ENCODE data around the gene ARHGEF16.

Gene ARHGEF16

DNA sequence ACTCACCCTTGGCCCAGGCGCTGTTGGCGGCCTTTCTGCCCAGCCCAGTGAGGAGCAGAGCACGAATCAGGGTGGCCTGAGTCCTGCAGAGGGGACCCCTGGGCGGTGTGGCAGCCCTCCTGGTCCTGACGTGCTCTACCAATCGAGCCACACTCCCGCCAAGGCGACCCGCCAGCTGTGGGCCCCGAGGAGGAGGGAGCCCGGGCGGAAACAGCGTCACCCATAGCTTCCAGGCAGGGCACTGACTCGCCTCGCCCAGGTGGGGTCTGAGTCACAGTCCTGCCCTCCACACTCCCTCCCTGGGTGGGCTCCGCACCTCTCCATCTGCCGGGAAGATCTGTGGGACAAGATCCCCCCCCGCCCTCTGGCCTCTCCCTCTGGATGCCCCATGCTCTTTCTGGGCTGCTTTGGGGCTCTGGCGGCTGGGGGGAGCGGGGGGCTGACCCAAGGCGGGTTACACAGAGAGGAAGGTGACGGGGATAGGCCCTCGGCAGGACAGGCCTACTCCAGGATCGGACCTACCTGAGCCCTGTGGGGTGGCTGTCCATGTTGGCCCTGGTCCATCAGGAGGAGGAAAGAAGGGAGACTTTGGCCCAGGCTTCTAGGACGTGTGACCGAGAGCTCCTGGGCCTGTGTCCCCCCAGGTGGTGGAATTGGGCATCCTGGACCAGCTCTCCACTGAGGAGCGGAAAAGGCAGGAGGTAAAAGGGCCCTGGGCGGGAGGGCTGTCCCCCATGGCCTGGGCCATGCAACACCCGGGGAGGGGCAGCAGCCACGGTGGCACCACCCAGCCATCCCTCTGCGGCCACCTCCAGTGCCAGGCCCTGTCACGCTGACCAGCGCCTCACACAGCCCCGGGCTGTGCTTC, 14.0 kb downstream of the ARHGEF16 start:
- TF ChIP-seq GATA1 (IDR thresholded peaks at IDR 0.05; ENCODE audit: low read depth, low read length) (no peak), POLR2A (IDR thresholded peaks at IDR 0.05; ENCODE audit: low read length) (no peak)
- no peak for DNase-seq

GRCh38 chr1:3469104-3469848, 14.8 kb downstream of the ARHGEF16 start:
- TF ChIP-seq POLR2A (IDR thresholded peaks at IDR 0.05; ENCODE audit: low read length) = no peak
- no peak for DNase-seq

DNA sequence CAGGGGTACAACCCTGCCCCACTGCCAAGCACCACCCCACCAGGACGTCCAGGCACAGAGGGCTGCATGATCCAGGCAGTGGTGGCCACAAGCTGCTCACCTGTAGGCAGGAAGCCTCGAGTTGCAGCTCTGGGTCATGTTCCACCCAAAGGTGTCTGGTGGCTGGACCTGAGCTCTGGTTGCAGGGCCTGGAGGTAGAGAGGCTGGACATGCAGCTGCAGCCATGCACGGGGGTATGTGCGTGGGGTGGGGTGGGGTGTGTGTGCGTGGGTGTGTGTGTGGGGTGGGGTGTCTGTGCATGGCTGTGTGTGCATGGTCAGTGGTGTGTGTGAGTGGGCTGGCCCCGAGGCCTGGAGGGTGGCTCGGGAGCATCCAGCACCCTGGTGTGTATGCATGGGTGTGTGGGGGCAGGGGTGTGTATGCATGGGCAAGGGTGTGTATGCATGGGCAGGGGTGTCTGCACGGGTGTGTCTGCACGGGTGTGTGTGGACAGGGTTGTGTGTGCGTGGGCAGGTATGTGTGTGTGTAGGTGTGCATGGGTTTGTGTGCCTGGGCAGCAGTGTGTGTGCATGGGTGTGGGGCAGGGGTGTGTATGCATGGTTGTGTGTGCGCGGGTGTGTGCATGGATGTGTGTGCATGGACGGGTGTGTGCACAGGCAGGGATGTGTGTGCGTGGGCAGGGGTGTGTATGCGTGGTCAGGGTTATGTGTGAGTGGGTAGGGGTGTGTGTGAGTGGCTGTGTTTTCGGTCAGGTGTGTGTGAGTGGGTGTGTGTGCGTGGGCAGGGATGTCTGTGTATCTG, 15.6 kb downstream of the ARHGEF16 start:
- no peak for DNase-seq
- TF ChIP-seq GATA1 (IDR thresholded peaks at IDR 0.05; ENCODE audit: low read depth, low read length) (no peak), POLR2A (IDR thresholded peaks at IDR 0.05; ENCODE audit: low read length) (no peak)

GRCh38 chr1:3470650-3471355, 16.3 kb downstream of the ARHGEF16 start:
- TF ChIP-seq POLR2A (IDR thresholded peaks at IDR 0.05; ENCODE audit: low read length) (no peak), GATA1 (IDR thresholded peaks at IDR 0.05; ENCODE audit: low read depth, low read length) (no peak)
- DNase-seq = no peak

- no peak for DNase-seq
- TF ChIP-seq POLR2A (IDR thresholded peaks at IDR 0.05; ENCODE audit: low read length) = no peak
- TF ChIP-seq GATA1 (IDR thresholded peaks at IDR 0.05; ENCODE audit: low read depth, low read length) = no peak
These were observed 17.1 kb downstream of the ARHGEF16 start for GRCh38 chr1:3471356-3472087.

GRCh38 chr1:3472088-3472850, 17.8 kb downstream of the ARHGEF16 start:
- TF ChIP-seq POLR2A (IDR thresholded peaks at IDR 0.05; ENCODE audit: low read length) (no peak), GATA1 (IDR thresholded peaks at IDR 0.05; ENCODE audit: low read depth, low read length) (no peak)
- no peak for DNase-seq

- TF ChIP-seq GATA1 (IDR thresholded peaks at IDR 0.05; ENCODE audit: low read depth, low read length) (no peak), POLR2A (IDR thresholded peaks at IDR 0.05; ENCODE audit: low read length) (no peak)
- DNase-seq = no peak
These were observed 18.4 kb downstream of the ARHGEF16 start for GRCh38 chr1:3472906-3473305.

DNA sequence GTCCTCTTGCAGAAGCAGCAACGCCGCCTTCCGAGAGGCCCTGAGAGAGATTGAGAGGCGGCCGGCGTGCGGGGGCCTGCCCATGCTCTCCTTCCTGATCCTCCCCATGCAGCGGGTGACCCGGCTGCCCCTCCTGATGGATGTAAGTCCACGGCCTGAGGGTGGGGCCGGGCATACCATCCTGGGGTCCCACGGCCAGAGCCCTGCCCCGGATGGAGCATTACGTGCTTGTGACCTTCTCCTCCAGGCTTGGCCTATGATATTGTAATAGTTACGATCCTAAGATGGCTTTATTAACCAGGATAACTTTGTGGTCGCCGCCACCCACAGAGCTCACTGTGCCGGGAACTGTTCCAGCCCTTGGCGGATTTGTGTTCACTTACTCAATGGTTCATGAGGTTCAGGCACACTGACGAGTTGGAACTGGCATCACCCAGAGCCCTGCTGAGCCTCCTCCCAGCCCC, 18.9 kb downstream of the ARHGEF16 start:
- TF ChIP-seq POLR2A (IDR thresholded peaks at IDR 0.05; ENCODE audit: low read length) (no peak), GATA1 (IDR thresholded peaks at IDR 0.05; ENCODE audit: low read depth, low read length) (no peak)
- DNase-seq = no peak

GRCh38 chr1:3474016-3474415, 19.6 kb downstream of the ARHGEF16 start:
- no peak for TF ChIP-seq POLR2A (IDR thresholded peaks at IDR 0.05; ENCODE audit: low read length)
- no peak for TF ChIP-seq GATA1 (IDR thresholded peaks at IDR 0.05; ENCODE audit: low read depth, low read length)
- no peak for DNase-seq

GRCh38 chr1:3474421-3474820, 20.0 kb downstream of the ARHGEF16 start:
- no peak for TF ChIP-seq POLR2A (IDR thresholded peaks at IDR 0.05; ENCODE audit: low read length)
- TF ChIP-seq GATA1 (IDR thresholded peaks at IDR 0.05; ENCODE audit: low read depth, low read length) = no peak
- no peak for DNase-seq

DNA sequence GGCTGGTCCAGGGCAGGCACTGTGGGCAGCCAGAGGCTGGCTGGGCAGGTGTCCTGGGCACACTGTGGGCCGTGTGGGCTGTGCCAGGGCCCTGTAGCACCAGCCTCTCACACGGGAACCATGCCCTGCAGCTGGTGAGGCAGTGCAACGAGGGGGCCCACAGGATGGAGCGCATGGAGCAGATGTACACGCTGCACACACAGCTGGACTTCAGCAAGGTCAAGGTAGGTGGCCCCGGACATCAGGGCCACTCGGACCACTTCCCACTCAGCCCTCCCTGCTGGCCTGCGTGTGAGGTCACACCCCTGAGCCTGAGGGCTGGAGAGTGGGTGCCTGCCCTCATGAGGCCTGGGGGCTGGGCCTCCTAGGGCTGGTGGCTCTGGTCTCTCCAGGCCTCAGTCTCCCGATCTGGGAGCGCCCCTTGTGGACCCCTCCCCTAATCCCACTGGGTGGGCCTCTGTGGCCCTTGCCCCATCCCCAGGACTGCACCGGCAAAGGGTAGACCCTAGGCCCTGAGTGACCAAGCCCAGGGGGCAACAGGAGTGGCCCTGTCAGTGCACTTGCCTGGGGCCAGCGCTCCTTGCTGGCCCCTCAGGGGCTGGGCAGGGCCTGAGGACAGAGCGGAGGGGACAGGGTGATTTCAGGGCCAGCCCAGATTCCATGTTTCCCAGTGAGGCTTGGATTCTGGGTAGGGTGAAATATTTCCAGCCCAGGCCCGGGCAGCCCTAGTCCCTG, 21.5 kb downstream of the ARHGEF16 start:
- DNase-seq = no peak
- TF ChIP-seq GATA1 (IDR thresholded peaks at IDR 0.05; ENCODE audit: low read depth, low read length) (no peak), POLR2A (IDR thresholded peaks at IDR 0.05; ENCODE audit: low read length) (no peak)
